Activated T-cell treated with anti-CD3 and anti-CD28 coated beads, Interleukin-2, amount 50 U/mL, for 1 hour (primary cell): ENCODE data around the gene CTAG1A.
"Not testable (repeated sequence)": the region's sequence is repeated elsewhere in the genome, so short reads cannot be mapped to it uniquely, and the experiment has no call there.

ENCODE experiments used
- DNase-seq: peaks from one replicate; pipeline ENCODE4 v3.0.0-alpha.2; 2020

CTAG1A gene

DNA sequence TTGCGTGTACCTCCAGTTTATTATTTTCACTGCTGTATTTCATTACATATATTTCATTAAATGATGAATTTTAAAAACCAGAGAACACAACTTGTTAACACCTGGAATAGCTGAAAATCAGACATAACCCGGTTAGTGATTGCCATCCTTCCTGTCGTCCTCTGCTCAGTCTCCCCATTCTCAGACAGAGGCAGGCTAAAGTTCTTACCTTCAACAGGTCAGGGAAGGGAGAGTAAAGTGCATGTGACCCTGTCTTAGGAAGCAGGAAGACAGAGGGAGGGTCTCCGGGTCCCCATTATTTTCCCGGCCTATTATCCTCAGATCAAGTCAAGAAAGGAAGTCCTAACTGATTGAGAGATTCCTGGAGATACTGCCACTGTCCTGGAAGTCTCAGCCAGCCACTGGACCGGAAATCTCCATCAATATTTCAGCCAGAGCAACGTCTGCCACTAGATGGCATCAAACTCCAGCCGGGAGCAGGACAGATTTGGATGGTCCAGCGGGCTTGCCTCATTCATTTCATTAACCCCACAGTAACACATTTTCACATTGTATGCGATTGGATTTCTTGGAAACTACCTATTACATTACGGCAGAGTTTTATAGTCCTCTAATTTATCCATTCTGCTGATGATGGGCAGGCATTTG is 36.0 kb downstream of the CTAG1A start:
- DNase-seq = not testable (repeated sequence)

DNA sequence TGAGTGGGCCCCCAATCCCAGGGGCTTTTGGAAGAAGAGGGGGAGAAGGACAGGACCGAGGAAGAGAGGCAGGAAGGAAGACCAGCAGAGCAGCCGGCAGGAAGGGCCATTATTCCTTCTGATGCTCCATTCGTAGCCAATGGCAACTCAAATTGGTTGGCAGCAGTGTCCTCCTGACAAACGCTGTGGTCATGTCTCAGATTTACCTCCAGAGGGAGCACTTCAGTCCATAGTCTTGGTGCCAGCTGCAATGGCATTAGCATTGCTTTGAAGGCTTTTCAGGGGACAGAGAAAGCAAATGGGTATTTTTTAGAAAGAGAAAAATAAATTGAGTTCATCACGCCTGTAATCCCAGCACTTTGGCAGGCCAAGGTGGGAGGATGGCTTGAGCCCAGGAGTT is 44.0 kb downstream of the CTAG1A start:
- DNase-seq = not testable (repeated sequence)

DNA sequence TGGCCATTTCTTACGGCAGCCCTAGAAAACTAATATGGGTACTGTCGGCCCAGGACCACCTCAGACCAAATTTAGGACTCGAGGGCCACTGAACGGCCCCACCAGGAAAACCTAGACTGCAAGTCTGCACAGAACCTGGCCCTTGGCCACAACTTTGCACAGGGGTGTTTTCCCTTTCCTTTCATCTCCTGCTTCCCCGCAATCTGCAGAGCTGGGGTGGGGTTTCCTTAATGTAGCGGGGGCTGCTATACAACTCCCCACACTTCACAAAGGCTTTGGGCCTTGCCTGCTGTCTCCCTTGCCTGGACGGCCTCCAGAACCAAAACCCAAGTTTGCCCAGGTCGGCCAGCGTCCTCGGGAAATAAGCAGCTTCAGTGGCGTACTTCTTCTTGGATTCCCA is 46.0 kb downstream of the CTAG1A start:
- not testable (repeated sequence) for DNase-seq

DNA sequence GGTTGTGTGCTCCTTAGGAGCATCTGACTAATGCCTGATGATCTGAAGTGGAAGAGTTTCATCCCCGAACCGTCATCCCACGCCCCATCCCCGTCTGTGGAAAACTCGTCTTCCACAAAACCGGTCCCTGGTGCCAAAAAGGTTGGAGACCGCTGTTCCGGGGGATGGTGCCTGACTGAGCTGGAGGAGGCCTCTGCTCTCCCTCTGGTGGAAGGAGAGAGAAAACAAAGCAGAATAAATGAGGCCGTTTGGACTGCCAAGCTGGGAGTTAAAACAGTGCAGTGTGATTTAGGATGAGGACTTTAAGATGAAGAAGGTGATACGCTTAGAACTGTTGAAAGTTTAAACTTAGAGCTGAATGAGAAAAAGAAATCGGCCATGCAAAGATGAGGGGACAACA is 48.7 kb downstream of the CTAG1A start:
- DNase-seq = not testable (repeated sequence)
